GM19023 (cell line): Measurements from ENCODE around the gene EMSY.
"Not testable (repeated sequence)": the region's sequence is repeated elsewhere in the genome, so short reads cannot be mapped to it uniquely, and the experiment has no call there.

Experiments
- ATAC-seq: cut with Tn5 transposase; IDR thresholded peaks from one replicate; pipeline ENCODE4 v1.9.1; 2021; ENCODE audit warnings: mild to moderate bottlenecking, moderate library complexity; ENCODE audit not compliant: unreplicated experiment

EMSY gene

GRCh38 chr11:76568139-76568538 is 123.3 kb downstream of the EMSY start:
- no peak for ATAC-seq

- no peak for ATAC-seq
Measured at GRCh38 chr11:76568621-76569020, 123.8 kb downstream of the EMSY start.

DNA sequence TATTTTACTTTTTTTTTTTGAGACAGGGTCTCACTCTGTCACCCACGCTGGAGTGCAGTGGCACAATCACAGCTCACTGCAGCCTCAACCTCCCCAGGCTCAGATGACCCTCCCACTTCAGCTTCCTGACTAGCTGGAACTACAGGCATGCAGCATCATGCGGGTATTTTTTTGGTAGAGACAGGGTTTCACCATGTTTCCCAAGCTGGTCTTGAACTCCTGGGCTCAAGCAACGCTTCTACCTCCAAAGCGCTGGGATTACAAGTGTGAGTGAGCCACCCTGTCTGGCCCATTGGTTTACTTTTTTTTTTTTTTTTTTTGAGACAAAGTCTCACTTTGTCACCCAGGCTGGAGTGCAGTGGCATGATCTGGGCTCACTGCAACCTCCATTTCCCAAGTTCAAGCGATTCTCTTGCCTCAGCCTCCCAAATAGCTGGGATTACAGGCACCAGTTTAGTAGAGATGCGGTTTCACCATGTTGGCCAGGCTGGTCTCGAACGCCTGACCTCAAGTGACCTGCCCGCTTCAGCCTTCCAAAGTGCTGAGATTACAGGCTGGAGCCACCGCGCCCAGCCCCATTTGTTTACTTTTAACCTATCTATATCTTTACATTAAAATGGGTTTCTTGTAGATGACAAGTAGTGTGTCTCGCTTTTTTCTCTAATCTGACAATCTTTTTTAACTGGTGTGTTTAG is 127.5 kb downstream of the EMSY start:
- not testable (repeated sequence) for ATAC-seq

DNA sequence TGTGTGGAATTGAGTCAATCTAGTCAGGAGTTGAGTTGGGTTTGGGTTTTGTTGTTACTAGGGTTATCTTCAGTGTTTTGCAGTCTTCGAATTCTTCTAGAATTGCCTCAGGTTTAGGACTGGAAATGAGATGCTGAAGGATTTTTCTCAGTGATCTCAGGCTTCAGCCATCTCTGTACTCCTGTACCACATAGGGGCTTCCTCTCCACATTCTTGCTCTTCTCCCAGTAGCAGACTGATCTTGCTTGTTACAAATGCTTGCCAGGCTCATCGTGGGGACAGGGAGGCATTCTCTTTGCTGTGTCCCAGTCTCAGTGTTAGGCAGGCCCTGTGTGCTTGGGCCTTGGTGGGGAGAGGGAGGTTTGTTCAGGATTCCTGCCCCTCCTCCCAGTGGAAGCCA is 129.6 kb downstream of the EMSY start:
- no peak for ATAC-seq

- ATAC-seq = no peak
Measured at GRCh38 chr11:76574879-76575278, 130.1 kb downstream of the EMSY start.

DNA sequence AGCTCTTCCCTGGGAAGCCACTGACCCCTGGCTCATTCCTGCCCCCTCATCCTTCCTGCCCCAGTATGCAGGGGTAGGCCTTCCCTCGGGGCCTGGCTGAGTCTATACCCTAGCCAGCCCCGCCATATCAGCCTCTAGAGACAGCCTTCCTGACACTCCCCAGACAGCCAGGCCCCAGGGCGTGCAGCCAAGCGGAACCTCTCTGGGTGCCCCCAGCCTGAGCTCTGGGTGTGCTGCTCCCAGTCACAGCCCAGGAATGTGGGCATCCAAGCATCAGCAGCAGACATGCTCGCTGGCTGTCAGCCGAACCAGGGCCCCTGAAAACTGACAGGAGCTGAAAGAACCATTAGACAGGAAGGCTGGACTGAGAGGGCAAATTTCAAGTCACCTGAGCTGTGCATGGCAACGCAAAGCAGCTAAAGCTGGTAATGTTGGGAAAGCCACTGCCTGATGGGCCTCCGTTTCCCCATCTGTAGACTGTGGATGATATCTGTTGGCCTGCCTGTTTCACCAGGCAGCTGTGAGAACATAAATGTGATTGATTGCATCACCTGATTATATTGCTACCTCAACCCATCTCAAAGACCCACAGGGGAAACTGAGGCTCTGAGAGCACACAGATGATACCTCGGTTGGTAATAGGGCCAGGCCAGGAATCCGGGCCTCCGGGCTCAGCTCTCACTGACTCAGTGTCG is 132.6 kb downstream of the EMSY start:
- no peak for ATAC-seq

DNA sequence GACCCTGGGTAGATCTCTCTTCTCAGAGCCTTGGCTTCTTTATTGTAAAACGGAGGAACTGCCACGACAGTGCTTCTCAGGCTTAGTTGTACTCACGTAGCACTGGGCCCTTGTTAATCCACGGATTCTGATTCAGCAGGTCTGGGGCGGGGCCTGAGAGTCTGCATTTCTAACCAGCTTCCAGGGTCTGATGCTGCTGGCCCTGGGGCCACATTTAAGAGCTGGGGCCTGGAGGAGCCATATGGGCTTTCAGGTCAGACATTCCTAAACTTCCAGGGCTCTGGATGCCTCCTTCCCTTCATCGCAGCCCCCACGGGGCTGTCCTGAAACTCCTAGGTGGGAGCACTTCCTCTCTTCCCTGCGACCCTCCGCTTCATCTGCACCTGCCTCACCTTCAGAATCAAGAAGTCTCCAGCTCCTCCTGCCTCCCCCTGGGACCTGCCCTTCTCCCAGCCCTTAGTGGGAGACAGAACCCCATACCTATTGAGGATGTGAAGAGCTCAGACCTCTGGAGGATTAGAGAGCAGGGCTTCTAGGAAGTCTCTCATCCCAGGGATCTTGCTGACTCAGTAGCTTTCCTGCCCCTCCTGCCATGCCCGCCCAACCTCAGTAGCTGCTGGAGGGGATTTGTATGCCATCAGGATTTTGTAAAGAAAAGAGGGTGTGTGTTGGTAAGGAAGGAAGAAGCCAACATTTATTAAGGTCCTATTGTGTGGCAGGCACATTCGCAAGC is 133.3 kb downstream of the EMSY start:
- ATAC-seq = no peak

DNA sequence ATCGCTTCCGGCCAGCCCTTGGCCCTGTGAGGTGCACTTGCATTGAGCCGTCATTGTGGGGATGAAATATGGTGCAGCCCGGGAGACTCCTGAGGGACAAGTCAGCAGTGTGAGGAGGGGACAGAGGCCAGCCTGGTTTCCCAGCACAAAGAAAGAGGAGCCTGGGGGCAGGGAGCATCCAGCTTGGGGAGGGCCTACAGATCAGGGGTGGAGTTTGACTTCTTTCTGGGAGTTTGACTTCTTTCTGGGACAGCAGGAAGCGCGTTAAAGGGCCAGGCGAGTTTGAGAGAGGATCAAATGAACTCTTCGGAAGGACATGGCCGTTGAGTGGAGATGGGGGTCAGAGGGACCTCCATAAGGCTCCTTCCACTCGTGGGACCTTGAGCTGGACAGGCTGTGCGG is 133.8 kb downstream of the EMSY start:
- no peak for ATAC-seq

DNA sequence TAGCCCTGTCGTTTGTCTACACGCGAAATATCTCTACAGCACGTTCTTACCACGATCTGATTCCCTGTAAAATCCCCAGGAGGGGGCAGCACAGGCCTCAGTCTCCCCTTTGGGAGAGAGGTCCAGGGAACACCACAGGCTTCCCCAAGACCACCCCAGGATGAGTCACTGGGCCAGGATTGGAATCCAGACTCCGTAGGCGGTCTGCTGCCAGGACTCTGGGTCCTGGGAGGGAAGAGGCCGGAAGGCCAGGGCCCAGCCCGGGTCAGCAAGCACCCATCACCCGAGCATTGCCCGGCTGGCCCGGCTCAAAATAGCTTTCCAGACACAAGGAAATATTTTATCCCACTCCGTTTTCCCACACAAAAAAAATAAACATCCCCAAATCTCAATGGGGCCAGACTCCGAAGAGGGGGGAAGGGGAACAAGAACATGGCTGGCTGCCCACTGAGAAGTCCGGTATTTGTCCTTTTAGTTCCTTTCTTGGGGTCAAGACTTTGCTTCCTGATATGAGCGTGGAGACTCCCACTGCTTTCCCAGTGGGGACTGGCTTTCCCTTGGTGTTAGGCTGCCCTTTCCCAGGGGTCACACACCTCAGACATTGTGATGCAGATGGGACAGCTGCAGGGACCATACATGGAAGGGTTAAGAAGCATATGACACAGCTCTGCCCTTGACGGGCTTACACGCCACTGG is 134.4 kb downstream of the EMSY start:
- ATAC-seq = no peak

GRCh38 chr11:76579752-76580151 is 134.9 kb downstream of the EMSY start:
- ATAC-seq = no peak

GRCh38 chr11:76582471-76582870 is 137.7 kb downstream of the EMSY start:
- ATAC-seq = not testable (repeated sequence)

- no peak for ATAC-seq
Measured at GRCh38 chr11:76587820-76588454, 143.1 kb downstream of the EMSY start.

DNA sequence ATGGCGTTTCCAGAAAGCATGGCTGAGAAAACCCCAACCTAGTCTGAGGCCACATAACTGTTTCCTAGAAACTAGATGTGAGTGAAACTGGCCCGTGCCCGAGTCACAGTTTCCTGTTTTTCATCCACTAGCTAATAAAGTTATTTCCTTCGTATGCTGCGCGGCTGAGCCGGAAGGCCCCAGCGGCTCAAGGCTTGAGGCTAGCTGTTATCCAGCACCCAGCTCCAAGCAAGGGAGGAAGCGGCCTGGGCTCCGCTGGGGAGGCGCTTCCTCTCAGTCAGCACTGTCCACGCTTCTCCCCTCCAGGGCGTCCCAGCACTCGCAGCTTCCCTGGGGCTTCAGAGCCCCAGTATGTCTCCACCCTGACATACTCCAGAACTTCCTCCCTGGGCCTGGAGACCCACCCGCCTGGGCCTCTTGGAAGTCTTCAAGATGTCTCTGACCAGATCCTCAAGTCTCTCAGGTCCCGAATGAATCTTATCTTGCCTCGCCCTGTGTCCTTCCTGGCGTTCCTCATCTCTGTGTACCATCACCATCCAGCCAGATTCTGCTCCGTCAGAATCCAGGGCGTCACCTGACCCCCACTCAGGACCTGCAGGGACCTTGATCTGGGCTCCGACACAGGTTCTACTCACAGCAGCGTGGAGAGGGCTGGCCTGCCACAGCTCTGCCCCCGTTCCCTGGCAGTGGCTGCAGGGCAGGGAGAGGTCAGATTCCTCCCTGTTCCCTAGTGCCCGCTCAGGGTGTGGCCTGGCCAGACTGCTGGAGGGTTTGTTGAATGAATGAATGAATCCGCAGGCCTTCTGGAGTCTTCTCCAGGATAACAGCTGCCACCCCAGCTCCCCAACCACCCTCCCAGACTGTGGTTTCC is 143.9 kb downstream of the EMSY start:
- no peak for ATAC-seq

- ATAC-seq = no peak
Measured at GRCh38 chr11:76589477-76589876, 144.7 kb downstream of the EMSY start.

- no peak for ATAC-seq
Measured at GRCh38 chr11:76589964-76590950, 145.4 kb downstream of the EMSY start.

DNA sequence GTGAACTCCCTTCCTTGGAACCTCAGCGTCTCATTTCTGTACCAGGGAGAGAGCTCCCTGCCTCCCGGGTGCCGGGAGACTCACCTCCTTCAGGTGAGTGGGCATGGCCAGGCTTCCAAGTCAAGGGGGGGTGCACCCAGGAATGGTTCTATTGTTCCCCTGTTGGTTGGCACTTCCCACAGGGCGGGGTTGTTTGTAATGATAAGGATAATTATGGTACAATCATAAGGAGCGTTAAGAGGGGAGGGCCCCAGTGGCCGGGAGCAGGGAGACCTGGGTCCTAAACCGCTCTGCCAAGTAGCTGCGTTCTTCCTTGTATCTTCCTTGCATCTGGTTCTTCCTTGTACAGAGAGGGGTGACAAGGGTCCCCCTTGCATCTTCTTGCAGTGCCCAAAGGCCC is 146.6 kb downstream of the EMSY start:
- no peak for ATAC-seq

DNA sequence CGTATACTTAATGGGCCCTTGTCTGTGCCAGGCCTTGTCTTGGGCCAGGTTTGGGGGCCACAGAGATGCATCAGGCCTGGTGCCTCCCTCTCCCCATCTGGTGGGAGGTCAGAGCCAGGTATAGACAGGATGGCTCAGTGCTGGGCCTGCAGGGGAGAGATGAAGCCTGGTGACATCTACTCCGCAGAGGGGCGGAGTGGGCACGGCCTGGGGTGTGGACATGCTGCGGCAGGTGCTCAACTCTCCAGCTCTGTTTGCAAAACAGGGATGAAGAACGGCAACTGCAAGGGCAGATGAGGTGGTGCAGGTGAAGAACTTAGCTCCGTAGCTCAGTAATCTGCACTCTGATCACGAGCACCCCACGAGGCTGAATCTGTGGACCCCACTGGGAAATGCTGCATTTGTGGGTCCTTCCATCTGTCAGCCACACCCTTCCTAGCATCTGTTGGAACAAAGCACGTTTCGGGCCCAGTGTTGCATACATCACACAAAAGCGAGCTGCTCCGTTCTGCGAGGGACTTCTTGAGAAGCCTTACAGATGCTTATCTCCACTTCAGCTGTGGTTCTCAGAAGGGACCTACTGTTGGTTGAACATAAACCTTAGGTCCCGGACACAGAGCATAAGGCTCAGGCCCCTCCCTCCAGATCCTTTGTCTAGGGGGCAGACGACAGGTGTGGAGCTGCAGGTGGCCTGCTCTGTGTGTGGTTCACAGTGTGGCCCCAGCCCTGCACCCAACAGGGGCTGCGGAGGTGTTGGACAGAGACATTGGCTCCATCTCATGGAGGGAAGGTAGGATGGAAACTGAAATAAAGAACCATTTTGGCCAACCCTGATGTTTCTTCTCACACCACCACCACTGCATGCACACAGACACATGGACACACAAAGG is 147.5 kb downstream of the EMSY start:
- no peak for ATAC-seq

DNA sequence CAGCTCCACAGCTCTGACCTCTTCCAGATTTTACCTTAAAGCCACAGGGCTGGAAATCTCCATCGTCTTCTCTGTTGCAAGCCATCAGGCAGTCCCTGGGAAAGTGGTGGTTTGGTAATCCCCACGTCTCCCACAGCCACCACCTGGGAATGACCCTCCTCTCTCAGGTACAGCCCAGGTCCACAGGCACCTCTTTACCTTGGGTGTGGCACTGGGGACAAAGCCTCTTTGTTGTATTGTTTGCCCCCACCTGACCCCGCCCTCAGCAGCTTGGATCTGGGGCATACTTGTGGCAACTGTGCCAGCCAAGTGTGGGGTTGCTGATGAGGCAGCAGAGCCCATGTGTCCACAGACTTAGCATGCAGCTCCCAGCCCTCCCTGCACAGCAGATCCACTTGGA is 148.1 kb downstream of the EMSY start:
- no peak for ATAC-seq
